ENCODE data around the gene ADAMTS6.

DNA sequence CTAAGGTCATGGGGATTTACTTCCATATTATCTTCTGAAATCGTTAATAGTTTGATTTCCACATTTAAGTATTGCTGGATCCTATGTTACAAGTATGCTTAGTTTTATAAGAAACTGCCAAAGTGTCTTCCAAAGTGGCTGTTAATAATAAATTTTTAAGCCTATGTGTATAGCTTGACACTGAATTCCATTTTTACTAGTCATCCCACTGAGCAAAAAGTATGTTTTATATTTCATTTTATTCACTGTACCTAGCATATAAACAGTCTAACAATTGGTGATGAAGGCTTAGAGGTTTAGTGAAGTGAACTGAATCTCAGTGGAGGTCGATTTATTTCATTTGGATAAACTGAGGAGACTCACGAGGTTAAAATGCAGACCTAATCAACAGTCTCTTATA lies 174.6 kb downstream of the ADAMTS6 start:
- no peak for TF ChIP-seq SUZ12 (IDR thresholded peaks at IDR 0.05)
- no peak for TF ChIP-seq FOXM1 (IDR thresholded peaks at IDR 0.05; ENCODE audit: borderline replicate concordance)
- no peak for TF ChIP-seq FOXK2 (IDR thresholded peaks at IDR 0.05)
- no peak for TF ChIP-seq NFRKB (IDR thresholded peaks at IDR 0.05)
- TF ChIP-seq SP1 (IDR thresholded peaks at IDR 0.05), result no peak
- TF ChIP-seq FOXA1 (IDR thresholded peaks at IDR 0.05), result no peak
